ENCODE results near the gene PPP1R12A.

The PPP1R12A gene

DNA sequence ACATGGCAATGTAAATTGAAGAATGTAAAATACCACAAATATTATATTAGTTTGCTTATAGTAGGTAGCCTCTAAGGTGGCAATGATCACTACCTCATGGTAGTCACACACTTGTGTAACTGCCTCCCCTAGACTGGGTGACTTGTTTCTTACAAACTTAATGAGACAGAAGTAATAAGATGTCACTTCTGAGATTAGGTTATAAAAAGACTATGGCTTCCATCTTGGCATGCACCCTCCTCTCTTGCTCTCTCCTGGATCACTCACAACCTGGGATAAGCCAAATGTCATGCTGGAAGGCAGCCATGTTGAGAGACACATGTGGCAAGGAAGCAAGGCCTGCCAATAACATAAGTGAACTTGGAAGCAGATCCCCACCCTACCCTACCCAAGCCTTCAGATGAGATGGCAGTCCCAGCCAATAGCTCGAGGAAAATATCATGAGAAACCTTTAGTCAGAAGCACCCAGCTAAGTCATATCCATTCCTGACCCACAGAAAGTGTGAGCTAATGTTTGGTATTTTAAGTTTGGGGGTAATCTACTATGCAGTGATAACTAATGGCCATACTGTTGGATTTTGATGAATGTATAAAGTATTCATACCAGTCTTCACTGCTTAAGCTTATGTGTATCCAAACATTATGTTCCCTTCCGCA, 43.3 kb downstream of the PPP1R12A start:
- intact Hi-C loops (cut with DNase I; ENCODE audit: low total_unique reads): no loop called here
- TF ChIP-seq, protein P1, sequence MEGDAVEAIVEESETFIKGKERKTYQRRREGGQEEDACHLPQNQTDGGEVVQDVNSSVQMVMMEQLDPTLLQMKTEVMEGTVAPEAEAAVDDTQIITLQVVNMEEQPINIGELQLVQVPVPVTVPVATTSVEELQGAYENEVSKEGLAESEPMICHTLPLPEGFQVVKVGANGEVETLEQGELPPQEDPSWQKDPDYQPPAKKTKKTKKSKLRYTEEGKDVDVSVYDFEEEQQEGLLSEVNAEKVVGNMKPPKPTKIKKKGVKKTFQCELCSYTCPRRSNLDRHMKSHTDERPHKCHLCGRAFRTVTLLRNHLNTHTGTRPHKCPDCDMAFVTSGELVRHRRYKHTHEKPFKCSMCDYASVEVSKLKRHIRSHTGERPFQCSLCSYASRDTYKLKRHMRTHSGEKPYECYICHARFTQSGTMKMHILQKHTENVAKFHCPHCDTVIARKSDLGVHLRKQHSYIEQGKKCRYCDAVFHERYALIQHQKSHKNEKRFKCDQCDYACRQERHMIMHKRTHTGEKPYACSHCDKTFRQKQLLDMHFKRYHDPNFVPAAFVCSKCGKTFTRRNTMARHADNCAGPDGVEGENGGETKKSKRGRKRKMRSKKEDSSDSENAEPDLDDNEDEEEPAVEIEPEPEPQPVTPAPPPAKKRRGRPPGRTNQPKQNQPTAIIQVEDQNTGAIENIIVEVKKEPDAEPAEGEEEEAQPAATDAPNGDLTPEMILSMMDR (IDR thresholded peaks at IDR 0.05): no peak
- H3K4me1 ChIP-seq: peaks cover 0 to 91% (median 52%) of the 10 kb centered on the region in 4 donors
- no peaks in the 10 kb centered on the region for H3K27me3 ChIP-seq
- H3K4me3 ChIP-seq: no peak overlapping the region
- no peaks in the 10 kb centered on the region for H3K36me3 ChIP-seq
- DNase-seq: no peak
- no peaks in the 10 kb centered on the region for H3K9me3 ChIP-seq
- no peak overlapping the region for H3K27ac ChIP-seq

DNA sequence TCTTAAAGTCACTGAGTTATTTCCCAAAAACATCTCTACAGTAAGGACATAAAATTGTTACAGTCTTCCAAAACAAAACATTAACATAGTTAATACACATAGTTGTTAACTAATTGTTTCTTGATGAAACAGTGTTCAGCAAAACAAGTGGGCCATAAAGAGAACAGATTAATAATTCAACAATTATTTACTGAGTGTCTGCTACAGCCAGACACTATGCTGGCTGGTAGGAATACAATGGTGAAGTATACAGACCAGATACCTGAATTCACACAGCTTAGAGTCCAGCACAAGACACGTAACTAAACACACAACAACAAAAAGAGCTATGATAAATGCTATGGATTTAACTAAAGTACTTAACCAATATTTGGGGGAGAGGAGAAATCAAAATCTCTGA, 47.0 kb downstream of the PPP1R12A start:
- Histone ChIP-seq H3K27me3 (no peaks in the 10 kb centered on the region), H3K9me3 (no peaks in the 10 kb centered on the region), H3K36me3 (no peaks in the 10 kb centered on the region), H3K4me1 (peaks cover 0 to 92% (median 43%) of the 10 kb centered on the region in 4 donors), H3K4me3 (no peak overlapping the region), H3K27ac (peak overlapping the region; percentile 15 to 30)
- intact Hi-C loops (cut with DNase I; ENCODE audit: low total_unique reads): loop anchor here (10.0 kb wide), 1 partner anchor 297 kb away; no protein-coding TSS in a partner anchor
- TF ChIP-seq, protein P1 (IDR thresholded peaks at IDR 0.05): no peak
- no peak for DNase-seq

DNA sequence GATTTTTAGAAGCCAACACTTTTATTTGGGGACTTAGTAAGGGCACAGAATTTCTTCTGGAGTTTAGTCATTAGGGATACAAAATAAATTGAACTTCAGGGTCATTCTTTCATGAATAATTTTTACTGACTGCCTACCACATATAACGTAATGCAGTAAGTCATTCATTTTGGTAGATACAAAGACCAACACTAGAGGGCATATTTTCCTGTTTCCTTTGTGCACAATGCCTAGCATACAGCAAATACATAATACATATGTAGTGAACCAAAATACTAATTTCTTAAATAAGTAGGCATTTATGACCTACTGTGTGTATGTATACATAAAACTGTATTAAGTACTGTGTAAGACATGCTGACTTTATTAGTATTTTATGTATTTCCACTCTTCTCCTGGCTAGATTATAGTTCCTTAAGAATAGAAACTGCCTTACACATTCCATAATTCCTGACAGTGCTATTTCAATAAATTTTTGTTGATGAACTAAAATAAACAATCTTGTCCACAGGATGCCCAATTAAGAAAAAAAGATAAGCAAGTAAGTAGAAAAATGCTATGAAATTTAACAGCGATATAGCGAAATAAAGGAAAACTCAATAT, 47.9 kb downstream of the PPP1R12A start:
- TF ChIP-seq, protein P1 (IDR thresholded peaks at IDR 0.05): peak; percentile 49 to 53
- no peak for DNase-seq
- Histone ChIP-seq H3K27me3 (no peaks in the 10 kb centered on the region), H3K27ac (peak overlapping the region; percentile 15 to 53), H3K4me3 (no peak overlapping the region), H3K36me3 (no peaks in the 10 kb centered on the region), H3K4me1 (peaks cover 0 to 100% (median 46%) of the 10 kb centered on the region in 4 donors), H3K9me3 (no peaks in the 10 kb centered on the region)
- intact Hi-C loops (cut with DNase I; ENCODE audit: low total_unique reads): loop anchor here (10.0 kb wide), 1 partner anchor 298 kb away; no protein-coding TSS in a partner anchor

DNA sequence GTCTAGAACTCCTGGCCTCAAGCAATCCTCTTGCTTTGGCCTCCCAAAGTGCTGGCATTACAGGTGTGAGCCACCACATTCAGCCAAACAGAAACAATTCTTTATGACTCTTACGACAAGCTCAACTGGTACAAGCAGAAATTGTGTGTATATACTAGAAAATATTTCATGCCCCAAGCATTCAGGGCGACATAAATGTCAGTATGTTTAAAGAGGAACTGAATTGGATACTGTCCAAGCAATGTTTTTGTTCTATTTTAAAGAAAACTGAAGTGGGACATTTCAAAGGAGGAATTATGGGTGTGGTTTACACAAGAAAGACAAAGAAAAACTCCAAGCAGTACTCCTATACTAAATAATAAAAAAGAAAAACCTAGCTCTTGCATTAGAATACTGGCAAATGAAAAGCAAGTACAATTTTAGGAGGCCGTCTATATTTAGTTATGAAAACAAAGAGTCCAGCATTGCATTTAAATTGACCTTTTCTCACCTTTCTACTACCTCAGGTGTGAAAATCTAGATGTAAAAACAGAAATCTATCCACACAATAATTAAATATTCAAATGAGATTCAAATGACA, 48.9 kb downstream of the PPP1R12A start:
- intact Hi-C loops (cut with DNase I; ENCODE audit: low total_unique reads): loop anchor here (10.0 kb wide), 1 partner anchor 299 kb away; no protein-coding TSS in a partner anchor
- TF ChIP-seq, protein P1 (IDR thresholded peaks at IDR 0.05): no peak
- DNase-seq: no peak
- no peaks in the 10 kb centered on the region for H3K36me3 ChIP-seq
- H3K4me1 ChIP-seq: peaks cover 0 to 100% (median 53%) of the 10 kb centered on the region in 4 donors
- no peaks in the 10 kb centered on the region for H3K9me3 ChIP-seq
- H3K27me3 ChIP-seq: no peaks in the 10 kb centered on the region
- peak overlapping the region; percentile 53 to 58 for H3K27ac ChIP-seq
- no peak overlapping the region for H3K4me3 ChIP-seq

DNA sequence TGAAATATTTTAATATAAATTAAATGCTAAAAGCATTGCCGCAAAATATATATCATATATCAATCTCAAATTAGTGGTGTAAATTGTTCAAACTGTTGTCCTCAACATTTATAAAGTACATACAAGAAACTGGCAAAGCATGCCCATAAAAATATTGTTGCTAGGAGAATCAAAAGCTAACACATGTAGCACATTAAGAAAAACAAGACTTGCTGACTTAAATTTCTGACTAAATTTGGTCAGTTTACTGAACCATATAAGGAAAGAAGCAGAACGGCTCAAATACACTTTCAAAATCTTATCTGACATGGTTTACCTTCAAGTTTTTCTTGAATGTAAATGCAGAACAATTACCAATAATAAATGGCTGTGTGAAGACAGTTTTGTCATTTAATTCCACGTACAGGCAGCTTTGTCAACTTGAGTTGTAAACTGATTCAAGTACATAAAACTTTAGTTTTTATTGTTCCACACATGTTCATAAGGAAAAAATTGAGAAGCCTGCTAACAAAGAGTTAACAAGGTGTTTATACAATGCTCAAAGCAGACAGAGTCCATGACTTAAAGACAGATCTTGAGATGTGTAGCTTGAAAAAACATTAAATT, 50.4 kb downstream of the PPP1R12A start:
- TF ChIP-seq, protein P1 (IDR thresholded peaks at IDR 0.05): no peak
- H3K4me1 ChIP-seq: peaks cover 0 to 100% (median 48%) of the 10 kb centered on the region in 4 donors
- DNase-seq: no peak
- no peaks in the 10 kb centered on the region for H3K27me3 ChIP-seq
- no peaks in the 10 kb centered on the region for H3K36me3 ChIP-seq
- H3K4me3 ChIP-seq: no peak overlapping the region
- intact Hi-C loops (cut with DNase I; ENCODE audit: low total_unique reads): loop anchor here (10.0 kb wide), 1 partner anchor 300 kb away; no protein-coding TSS in a partner anchor
- H3K27ac ChIP-seq: peak overlapping the region; percentile 53 to 58
- no peaks in the 10 kb centered on the region for H3K9me3 ChIP-seq

Data from tibial artery (tissue), 4 donors.